ENCODE data around the gene GBP7. TPM values are rescaled to one million over a fixed set of nuclear protein-coding genes. Genes with fewer than 3 reads are reported as not detected.
A peak's percentile ranks its signal among the peaks of the same experiment; 100 is the strongest.

Gene GBP7
- total RNA-seq, 2 donors from 2014 or later, result 0.21 TPM; not detected in 1

DNA sequence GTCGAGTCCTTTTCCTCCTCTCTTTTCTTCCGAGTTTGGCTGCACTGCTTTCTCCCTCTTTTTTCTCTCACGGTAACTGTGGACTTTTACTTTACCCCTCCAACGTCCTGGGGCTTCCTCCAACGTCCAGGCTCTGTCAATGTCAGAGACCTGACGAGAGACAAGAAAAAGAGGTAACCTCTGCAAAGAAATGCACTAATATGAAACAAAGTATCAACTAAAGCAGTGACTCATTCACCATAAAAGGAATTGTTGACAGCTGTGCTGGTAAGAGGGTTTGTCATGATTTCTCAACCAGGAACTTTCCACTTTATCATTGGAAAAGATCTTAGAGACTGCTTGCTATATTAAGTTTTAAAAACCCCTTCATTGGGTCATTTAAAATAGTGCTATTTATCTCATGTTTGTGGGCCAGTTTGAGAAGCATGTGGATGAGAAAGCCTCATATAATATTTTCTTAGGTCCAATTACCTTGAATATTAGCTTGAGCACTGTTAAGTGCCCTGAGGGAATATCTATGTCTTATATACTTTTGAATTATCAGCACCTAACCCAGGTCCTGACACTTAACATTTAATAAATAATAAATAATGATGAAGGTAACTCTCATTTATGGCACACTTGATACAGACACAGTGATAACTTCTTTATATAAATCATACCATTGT, 49.8 kb downstream of the GBP7 start, which contains the start of gene GBP2:
Gene GBP2 (minus strand): TSS at position 202 of the 668 bp plus-strand sequence. CDS start 4,148 bp downstream, outside the sequence.
- Histone ChIP-seq H3K27me3 (replicated peaks; ENCODE audit: insufficient read depth) (no peaks in the 10 kb centered on the region), H3K27ac (peak within 1 kb of the TSS; percentile 57 to 71), H3K4me3 (peak within 1 kb of the TSS; percentile 71), H3K9me3 (no peaks in the 10 kb centered on the region), H3K4me1 (ENCODE audit: control insufficient read depth in 1 of 2, low read depth in 2 of 2) (peaks cover 31 to 55% of the 10 kb centered on the region in 2 donors), H3K36me3 (no peaks in the 10 kb centered on the region)
- no peak for DNase-seq (ENCODE audit: low spot score)
- TF ChIP-seq, protein P1, sequence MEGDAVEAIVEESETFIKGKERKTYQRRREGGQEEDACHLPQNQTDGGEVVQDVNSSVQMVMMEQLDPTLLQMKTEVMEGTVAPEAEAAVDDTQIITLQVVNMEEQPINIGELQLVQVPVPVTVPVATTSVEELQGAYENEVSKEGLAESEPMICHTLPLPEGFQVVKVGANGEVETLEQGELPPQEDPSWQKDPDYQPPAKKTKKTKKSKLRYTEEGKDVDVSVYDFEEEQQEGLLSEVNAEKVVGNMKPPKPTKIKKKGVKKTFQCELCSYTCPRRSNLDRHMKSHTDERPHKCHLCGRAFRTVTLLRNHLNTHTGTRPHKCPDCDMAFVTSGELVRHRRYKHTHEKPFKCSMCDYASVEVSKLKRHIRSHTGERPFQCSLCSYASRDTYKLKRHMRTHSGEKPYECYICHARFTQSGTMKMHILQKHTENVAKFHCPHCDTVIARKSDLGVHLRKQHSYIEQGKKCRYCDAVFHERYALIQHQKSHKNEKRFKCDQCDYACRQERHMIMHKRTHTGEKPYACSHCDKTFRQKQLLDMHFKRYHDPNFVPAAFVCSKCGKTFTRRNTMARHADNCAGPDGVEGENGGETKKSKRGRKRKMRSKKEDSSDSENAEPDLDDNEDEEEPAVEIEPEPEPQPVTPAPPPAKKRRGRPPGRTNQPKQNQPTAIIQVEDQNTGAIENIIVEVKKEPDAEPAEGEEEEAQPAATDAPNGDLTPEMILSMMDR (IDR thresholded peaks at IDR 0.05), result no peak
- ATAC-seq (ENCODE audit: insufficient number of reproducible peaks, low FRiP score, low read depth), result peak; percentile 74

DNA sequence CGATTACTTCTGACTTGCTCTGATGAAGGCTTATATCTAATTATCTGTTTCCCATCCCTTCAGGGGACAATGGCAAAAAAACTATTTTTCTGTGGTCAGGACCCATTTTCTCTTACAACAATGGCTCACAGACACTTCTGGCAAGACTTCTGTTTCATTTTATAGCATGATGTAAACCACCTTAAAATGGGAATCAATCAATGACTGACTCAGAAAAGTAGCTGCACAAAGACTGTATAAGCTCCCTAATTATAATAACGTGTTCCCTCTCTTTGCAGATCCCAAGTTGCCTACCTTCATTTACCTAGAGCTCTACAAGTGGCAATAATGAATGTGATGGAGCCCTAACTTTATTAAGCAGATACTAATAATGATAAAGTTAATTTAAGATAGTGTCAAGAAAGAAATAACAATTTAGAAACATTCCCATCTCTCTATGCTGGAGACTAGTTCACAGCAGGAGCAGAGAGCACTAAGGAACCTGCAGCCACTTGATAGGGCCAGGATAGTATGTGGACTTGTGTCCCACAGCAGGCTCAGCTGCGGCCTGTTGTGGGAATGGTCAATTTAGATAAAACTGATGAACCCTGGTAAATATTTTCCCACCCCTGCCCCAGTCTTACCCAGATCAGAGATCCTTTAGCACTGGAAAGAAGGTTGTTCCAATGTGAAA, 50.4 kb downstream of the GBP7 start:
- ATAC-seq (ENCODE audit: insufficient number of reproducible peaks, low FRiP score, low read depth) (peak; percentile 23), DNase-seq (ENCODE audit: low spot score) (no peak)
- H3K4me1 ChIP-seq (ENCODE audit: control insufficient read depth in 1 of 2, low read depth in 2 of 2), result peaks cover 30 to 54% of the 10 kb centered on the region in 2 donors

DNA sequence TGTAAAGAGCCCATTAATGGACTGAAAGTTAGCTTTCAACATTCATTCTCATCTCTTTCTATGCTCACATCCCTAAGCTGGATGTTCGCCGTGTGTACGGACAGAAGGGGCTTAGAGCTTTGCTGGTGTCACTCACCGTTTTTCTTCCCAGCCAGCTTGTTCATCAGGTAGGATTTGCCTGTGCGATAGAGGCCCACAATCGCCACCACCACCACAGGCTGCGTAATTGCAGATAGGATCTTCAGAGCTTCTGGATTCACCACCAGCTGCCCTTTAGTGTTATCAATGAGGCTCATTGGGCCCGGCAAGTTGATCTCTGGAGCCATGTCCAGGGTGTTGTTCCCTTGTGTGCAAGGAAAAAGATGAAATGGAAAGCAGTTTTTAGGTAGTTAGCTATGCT, 54.2 kb downstream of the GBP7 start:
- Histone ChIP-seq H3K4me3 (no peak overlapping the region), H3K36me3 (peaks cover 34% of the 10 kb centered on the region), H3K4me1 (ENCODE audit: control insufficient read depth in 1 of 2, low read depth in 2 of 2) (peaks cover 18 to 34% of the 10 kb centered on the region in 2 donors), H3K9me3 (no peaks in the 10 kb centered on the region), H3K27me3 (replicated peaks; ENCODE audit: insufficient read depth) (no peaks in the 10 kb centered on the region), H3K27ac (no peak overlapping the region)
- ATAC-seq (ENCODE audit: insufficient number of reproducible peaks, low FRiP score, low read depth) (no peak), DNase-seq (ENCODE audit: low spot score) (no peak)
- TF ChIP-seq, protein P1 (IDR thresholded peaks at IDR 0.05), result no peak

More for the DNA sequence above, 50.4 kb downstream of the GBP7 start:
- TF ChIP-seq, protein P1 (IDR thresholded peaks at IDR 0.05), result no peak
- Histone ChIP-seq H3K27ac (peak overlapping the region; percentile 57 to 71), H3K27me3 (replicated peaks; ENCODE audit: insufficient read depth) (no peaks in the 10 kb centered on the region), H3K4me3 (peak overlapping the region; percentile 71), H3K9me3 (no peaks in the 10 kb centered on the region), H3K36me3 (peaks cover 3% of the 10 kb centered on the region)

DNA sequence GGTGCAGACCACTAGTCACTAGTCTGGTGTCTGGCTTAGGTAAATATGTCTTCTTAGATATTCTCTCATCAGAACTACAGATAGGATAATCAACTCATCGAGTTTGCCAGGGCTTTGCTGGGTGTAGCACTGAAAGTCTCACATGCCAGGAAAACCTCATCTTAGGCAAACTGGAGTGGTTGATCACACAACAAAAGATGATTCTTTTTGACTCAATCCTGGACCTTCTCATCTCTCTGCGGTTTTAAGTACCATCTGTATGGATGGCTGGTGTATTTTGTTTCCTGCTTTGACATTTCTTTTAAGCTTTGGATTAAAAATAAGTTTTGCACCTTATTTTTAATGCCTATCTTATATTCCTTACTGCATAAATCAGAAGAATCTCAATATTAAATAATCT, 61.1 kb downstream of the GBP7 start:
- H3K27ac ChIP-seq, result no peak overlapping the region
- no peaks in the 10 kb centered on the region for H3K27me3 ChIP-seq (replicated peaks; ENCODE audit: insufficient read depth)
- ATAC-seq (ENCODE audit: insufficient number of reproducible peaks, low FRiP score, low read depth), result no peak
- no peak overlapping the region for H3K4me3 ChIP-seq
- peaks cover 73% of the 10 kb centered on the region for H3K36me3 ChIP-seq
- H3K4me1 ChIP-seq (ENCODE audit: control insufficient read depth in 1 of 2, low read depth in 2 of 2), result no peaks in the 10 kb centered on the region
- no peaks in the 10 kb centered on the region for H3K9me3 ChIP-seq
- TF ChIP-seq, protein P1 (IDR thresholded peaks at IDR 0.05), result no peak
- DNase-seq (ENCODE audit: low spot score), result no peak

DNA sequence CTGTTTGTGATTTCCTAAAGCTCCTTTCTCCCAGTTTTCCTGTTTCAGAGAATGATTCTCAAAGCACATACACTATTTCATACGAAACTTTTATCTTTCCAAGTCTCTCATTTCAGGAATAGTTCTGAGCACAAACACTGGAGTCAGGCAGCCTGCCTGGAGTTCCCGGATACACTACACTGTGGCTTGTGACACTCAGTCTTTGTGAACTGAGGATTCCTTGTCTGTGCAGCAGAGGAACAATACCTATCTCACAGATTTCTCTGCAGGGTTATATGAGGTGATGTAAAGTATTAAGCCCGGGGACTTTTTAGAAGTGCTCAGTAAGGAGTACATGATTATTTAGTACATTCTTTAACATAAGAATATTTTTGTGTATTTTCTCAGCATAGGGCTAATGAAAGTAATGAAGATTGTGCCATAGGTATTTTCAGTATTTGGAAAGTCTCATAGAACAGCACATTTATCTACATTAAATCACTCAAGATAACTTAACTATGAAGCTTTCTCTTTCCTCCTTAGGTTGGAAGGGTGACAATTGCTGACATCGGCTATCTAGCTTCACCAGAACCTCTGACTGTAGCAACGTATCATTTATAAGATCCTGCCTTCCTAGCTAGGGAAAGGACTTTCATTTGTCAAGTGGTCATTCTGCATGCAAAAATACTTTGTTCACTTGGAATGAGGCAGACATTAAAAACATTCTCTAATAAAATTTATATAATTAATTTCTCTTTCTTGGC, 62.8 kb downstream of the GBP7 start:
- no peak overlapping the region for H3K27ac ChIP-seq
- H3K4me3 ChIP-seq, result no peak overlapping the region
- DNase-seq (ENCODE audit: low spot score), result no peak
- TF ChIP-seq, protein P1 (IDR thresholded peaks at IDR 0.05), result no peak
- H3K4me1 ChIP-seq (ENCODE audit: control insufficient read depth in 1 of 2, low read depth in 2 of 2), result no peaks in the 10 kb centered on the region
- ATAC-seq (ENCODE audit: insufficient number of reproducible peaks, low FRiP score, low read depth), result no peak
- H3K27me3 ChIP-seq (replicated peaks; ENCODE audit: insufficient read depth), result no peaks in the 10 kb centered on the region
- H3K9me3 ChIP-seq, result no peaks in the 10 kb centered on the region
- H3K36me3 ChIP-seq, result peaks cover 64% of the 10 kb centered on the region

Data from thoracic aorta (tissue), 2 donors.